Ovary (tissue), 9 donors: ENCODE results near the gene IL17RD. TPM values are rescaled to one million over a fixed set of nuclear protein-coding genes. Genes with fewer than 3 reads are reported as not detected.

Source experiments
- DNase-seq, 5 donors: peaks; one replicate each; pipeline ENCODE4 v3.0.0-alpha.2; 2019 to 2020
- H3K27ac ChIP-seq, 2 donors: fragments of 200-600 bp; one replicate each; pipeline versions ENCODE4 v1.5.1 to v1.8.0; 2019 to 2022
- H3K27me3 ChIP-seq: fragments of 200-600 bp; one replicate; pipeline ENCODE4 v1.8.0; 2022
- H3K36me3 ChIP-seq: fragments of 200-600 bp; sonication (generic); one replicate; pipeline ENCODE4 v1.5.1; 2019
- H3K4me1 ChIP-seq: one replicate; pipeline ENCODE4 v1.8.1; 2013; ENCODE audit warnings: mild to moderate bottlenecking, moderate library complexity; ENCODE audit not compliant: insufficient read depth
- H3K4me3 ChIP-seq: fragments of 200-600 bp; sonication (generic); one replicate; pipeline ENCODE4 v1.5.1; 2017
- H3K9me3 ChIP-seq, 2 donors: fragments of 200-600 bp in 1 of 2; sonication (generic) in 1 of 2; one replicate each; pipeline versions ENCODE4 v1.5.1 to v1.8.1; 2013 to 2019; ENCODE audit warnings: mild to moderate bottlenecking in 1 of 2, moderate library complexity in 1 of 2
- CTCF ChIP-seq, 3 donors: fragments of 450-650 bp in 2 of 3; fragments of 200-600 bp in 1 of 3; IDR thresholded peaks; one replicate each; pipeline versions ENCODE4 v1.5.1 to v1.8.0; 2016 to 2022; ENCODE audit warnings: antibody characterized with exemption in 3 of 3, mild to moderate bottlenecking in 1 of 3
- EP300 ChIP-seq: sonication (generic); formaldehyde crosslinking; IDR thresholded peaks from one replicate; pipeline ENCODE4 v1.6.1; 2017; ENCODE audit warnings: antibody characterized with exemption
- POLR2A ChIP-seq: fragments of 450-650 bp; IDR thresholded peaks from one replicate; pipeline ENCODE4 v1.6.1; 2017; ENCODE audit warnings: antibody characterized with exemption, mild to moderate bottlenecking, moderate library complexity
- WGBS, 3 donors: extraction: QIAGEN DNeasy Blood & Tissue Kit in 1 of 3; methylation state at CpG; one replicate each; pipeline versions ENCODE4 v1.1.5 to v1.1.7; 2013 to 2017; 5-methylcytosine and 5-hydroxymethylcytosine counted together
- intact Hi-C, 4 donors: fragments of 100-400 bp; cut with DNase I; formaldehyde crosslinking; loops; one replicate each; pipeline versions ENCODE4 v1.11.0 to v1.15.1; 2022 to 2023
- polyA plus RNA-seq, 2 donors: library from polyadenylated mRNA; stranded (reverse); fragments of 200-250 nt in 1 of 2; fragments of 350-450 nt in 1 of 2; fragmentation: Illumina TruSeq in 1 of 2; extraction: RNeasy Lipid Tissue Mini Kit (QIAGEN cat#74804) in 1 of 2; gene quantifications; one replicate each; pipeline ENCODE4 v1.2.3, GENCODE V29; 2013 to 2014
- total RNA-seq, 7 donors: library from RNA; depleted of rRNA in 2 of 7; stranded (reverse); fragments of >200 nt in 2 of 7; fragmentation: NEBNext Ultra II Directional in 3 of 7; extraction: Animal tissue kit (Norgen Biotek cat#: 25700) in 3 of 7; gene quantifications; one replicate each; pipeline versions ENCODE4 v1.1.0 to v1.2.4, GENCODE V29; 2016 to 2023
- donor health status: DM: no; HTN: no; CAD: no; lungs with moderate emphysema.
- donor health status: DM: no; HTN: no; CAD: no.
- donor health status: Bipolar disorder and iron deficiency.
- donor health status: DM: yes; HTN: yes; CAD: no.
- donor health status: DM: no; HTN: no; CAD: no.
- donor health status: DM: yes; HTN: yes; CAD: no.

IL17RD gene
- total and polyA plus RNA-seq, 9 donors, result 10.7 to 35.8 (median 21.8) TPM

GRCh38 chr3:57158813-57159738 is 6.1 kb downstream of the IL17RD start:
- no peak for DNase-seq
- 32 to 48% (median 34%) methylated on average over 8 of the region's 8 CpGs for WGBS, 3 donors
- H3K27me3 ChIP-seq, result no peaks in the 10 kb centered on the region
- H3K9me3 ChIP-seq, result no peaks in the 10 kb centered on the region
- intact Hi-C loops, result no loop called here
- peaks cover 28% of the 10 kb centered on the region for H3K4me1 ChIP-seq
- H3K4me3 ChIP-seq, result no peak overlapping the region
- no peak for TF ChIP-seq CTCF (IDR thresholded peaks at IDR 0.05)
- TF ChIP-seq EP300, result no peak
- TF ChIP-seq POLR2A, result no peak
- no peaks in the 10 kb centered on the region for H3K36me3 ChIP-seq
- H3K27ac ChIP-seq, result peak overlapping the region; percentile 10 to 74

GRCh38 chr3:57158325-57158724 is 6.8 kb downstream of the IL17RD start:
- WGBS, 3 donors, result 40 to 68% (median 51%) methylated on average over 3 of the region's 3 CpGs

DNA sequence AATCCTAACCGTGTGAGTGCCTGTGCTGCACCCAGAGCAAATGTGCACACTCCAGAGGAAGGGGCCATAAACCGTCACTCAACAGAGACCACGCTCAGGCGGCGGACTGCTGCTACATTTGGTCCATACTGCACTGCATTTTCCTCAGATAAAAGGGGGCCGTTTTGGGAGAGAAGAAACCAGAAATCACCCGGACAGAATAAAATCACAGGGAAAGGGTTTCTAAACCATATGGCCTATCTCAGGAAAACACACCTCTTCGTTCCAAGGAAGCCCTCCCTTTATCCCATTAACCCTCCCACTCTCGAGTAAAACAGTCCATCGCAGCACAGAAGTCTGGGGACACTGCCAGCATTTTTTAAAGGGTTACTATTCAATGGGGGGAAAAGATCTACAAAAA is 7.6 kb downstream of the IL17RD start:
- no peaks in the 10 kb centered on the region for H3K9me3 ChIP-seq
- no peak overlapping the region for H3K4me3 ChIP-seq
- H3K27me3 ChIP-seq, result no peaks in the 10 kb centered on the region
- peaks cover 24% of the 10 kb centered on the region for H3K4me1 ChIP-seq
- 18 to 30% (median 25%) methylated on average over 10 of the region's 10 CpGs for WGBS, 3 donors
- no peak for TF ChIP-seq POLR2A
- TF ChIP-seq CTCF (IDR thresholded peaks at IDR 0.05), result no peak
- no peak for TF ChIP-seq EP300
- intact Hi-C loops, result no loop called here
- no peak for DNase-seq
- H3K27ac ChIP-seq, result peak overlapping the region in 1 of 2 donors; percentile 18
- H3K36me3 ChIP-seq, result no peaks in the 10 kb centered on the region

More at GRCh38 chr3:57158325-57158724, 6.8 kb downstream of the IL17RD start:
- H3K27ac ChIP-seq, result no peak overlapping the region
- intact Hi-C loops, result no loop called here
- H3K4me1 ChIP-seq, result peaks cover 26% of the 10 kb centered on the region
- no peak for TF ChIP-seq POLR2A
- no peak for TF ChIP-seq CTCF (IDR thresholded peaks at IDR 0.05)
- TF ChIP-seq EP300, result no peak
- no peak overlapping the region for H3K4me3 ChIP-seq
- H3K36me3 ChIP-seq, result no peaks in the 10 kb centered on the region
- H3K27me3 ChIP-seq, result no peaks in the 10 kb centered on the region
- H3K9me3 ChIP-seq, result no peaks in the 10 kb centered on the region
- no peak for DNase-seq

GRCh38 chr3:57155310-57155643 is 9.9 kb downstream of the IL17RD start:
- TF ChIP-seq POLR2A (no peak), CTCF (IDR thresholded peaks at IDR 0.05) (no peak)
- intact Hi-C loops, result no loop called here
- H3K36me3 ChIP-seq, result no peaks in the 10 kb centered on the region
- no peak overlapping the region for H3K27ac ChIP-seq
- WGBS, 3 donors, result 63 to 67% (median 63%) methylated on average over 3 of the region's 3 CpGs
- H3K4me3 ChIP-seq, result no peak overlapping the region
- no peak for DNase-seq
- peaks cover 20% of the 10 kb centered on the region for H3K4me1 ChIP-seq
- H3K27me3 ChIP-seq, result no peaks in the 10 kb centered on the region
- no peaks in the 10 kb centered on the region for H3K9me3 ChIP-seq
